Right atrium auricular region (tissue), 2 donors: ENCODE data around the gene FKBP2. TPM values are rescaled to one million over a fixed set of nuclear protein-coding genes. Genes with fewer than 3 reads are reported as not detected.

Source experiments
- DNase-seq: peaks from one replicate; pipeline ENCODE4 v3.0.0-alpha.2; 2019; ENCODE audit warnings: low spot score
- H3K27ac ChIP-seq, 2 donors: fragments of 200-600 bp; sonication (generic); 1 replicate in 1 of 2; 2 replicates in 1 of 2; pipeline ENCODE4 v1.5.1; 2016 to 2019
- H3K27me3 ChIP-seq, 2 donors: fragments of 200-600 bp; sonication (generic); one replicate each; pipeline versions ENCODE4 v1.5.1 to v1.6.0; 2017 to 2019
- H3K36me3 ChIP-seq: fragments of 200-600 bp; sonication (generic); one replicate; pipeline ENCODE4 v1.5.1; 2016
- H3K4me1 ChIP-seq, 2 donors: fragments of 200-600 bp; sonication (generic); one replicate each; pipeline versions ENCODE4 v1.5.1 to v1.6.0; 2017 to 2019
- H3K4me3 ChIP-seq, 2 donors: fragments of 200-600 bp; sonication (generic); 1 replicate in 1 of 2; 2 replicates in 1 of 2; pipeline ENCODE4 v1.5.1; 2017 to 2019; ENCODE audit warnings: mild to moderate bottlenecking in 1 of 2, moderate library complexity in 1 of 2
- H3K9me3 ChIP-seq, 2 donors: fragments of 200-600 bp; sonication (generic); one replicate each; pipeline ENCODE4 v1.5.1; 2019
- CTCF ChIP-seq, 2 donors: fragments of 200-600 bp; sonication (generic); IDR thresholded peaks; one replicate each; pipeline ENCODE4 v1.5.1; 2019; ENCODE audit warnings: antibody characterized with exemption in 2 of 2
- total RNA-seq, 2 donors: library from RNA; depleted of rRNA; stranded (reverse); fragments of >200 nt; gene quantifications; one replicate each; pipeline ENCODE4 v1.1.0, GENCODE V29; 2016

Gene FKBP2
- total RNA-seq, 2 donors from 2014 or later, result 59.1 to 83.4 TPM

- H3K4me1 ChIP-seq, result peaks cover 0 to 43% of the 10 kb centered on the region in 2 donors
- no peak overlapping the region for H3K27ac ChIP-seq
- peaks cover 4 to 6% of the 10 kb centered on the region in 2 donors for H3K27me3 ChIP-seq
- no peak for TF ChIP-seq CTCF (IDR thresholded peaks at IDR 0.05)
- H3K36me3 ChIP-seq, result peaks cover 3% of the 10 kb centered on the region
- DNase-seq, result no peak
- H3K4me3 ChIP-seq, result no peak overlapping the region
- no peaks in the 10 kb centered on the region for H3K9me3 ChIP-seq
Measured at GRCh38 chr11:64286801-64287159, 45.9 kb downstream of the FKBP2 start.

GRCh38 chr11:64287676-64288352 is 46.9 kb downstream of the FKBP2 start:
- TF ChIP-seq CTCF (IDR thresholded peaks at IDR 0.05), result no peak
- no peaks in the 10 kb centered on the region for H3K36me3 ChIP-seq
- no peak overlapping the region for H3K27ac ChIP-seq
- no peak for DNase-seq
- no peaks in the 10 kb centered on the region for H3K9me3 ChIP-seq
- peaks cover 0 to 47% of the 10 kb centered on the region in 2 donors for H3K4me1 ChIP-seq
- H3K4me3 ChIP-seq, result no peak overlapping the region
- peaks cover 10 to 15% of the 10 kb centered on the region in 2 donors for H3K27me3 ChIP-seq

GRCh38 chr11:64288353-64288750 is 47.5 kb downstream of the FKBP2 start:
- DNase-seq, result no peak
- H3K9me3 ChIP-seq, result no peaks in the 10 kb centered on the region
- H3K27ac ChIP-seq, result no peak overlapping the region
- peaks cover 10 to 19% of the 10 kb centered on the region in 2 donors for H3K27me3 ChIP-seq
- no peak for TF ChIP-seq CTCF (IDR thresholded peaks at IDR 0.05)
- H3K36me3 ChIP-seq, result no peaks in the 10 kb centered on the region
- H3K4me1 ChIP-seq, result peaks cover 0 to 42% of the 10 kb centered on the region in 2 donors
- H3K4me3 ChIP-seq, result no peak overlapping the region

GRCh38 chr11:64289002-64289564 is 48.2 kb downstream of the FKBP2 start:
- no peak for TF ChIP-seq CTCF (IDR thresholded peaks at IDR 0.05)
- DNase-seq, result no peak
- Histone ChIP-seq H3K27me3 (peaks cover 10 to 19% of the 10 kb centered on the region in 2 donors), H3K4me1 (peaks cover 0 to 35% of the 10 kb centered on the region in 2 donors), H3K9me3 (no peaks in the 10 kb centered on the region), H3K4me3 (no peak overlapping the region), H3K36me3 (no peaks in the 10 kb centered on the region), H3K27ac (no peak overlapping the region)

- no peak for TF ChIP-seq CTCF (IDR thresholded peaks at IDR 0.05)
- H3K36me3 ChIP-seq, result no peaks in the 10 kb centered on the region
- H3K27me3 ChIP-seq, result peaks cover 10 to 19% of the 10 kb centered on the region in 2 donors
- H3K4me1 ChIP-seq, result peaks cover 0 to 33% of the 10 kb centered on the region in 2 donors
- no peak for DNase-seq
- H3K27ac ChIP-seq, result no peak overlapping the region
- no peaks in the 10 kb centered on the region for H3K9me3 ChIP-seq
- peak overlapping the region in 1 of 2 donors; percentile 49 for H3K4me3 ChIP-seq
Measured at GRCh38 chr11:64290352-64291261, 49.7 kb downstream of the FKBP2 start.
